Epithelial cell of proximal tubule (primary cell): ENCODE measurements around the gene PLCB1. TPM values are rescaled to one million over a fixed set of nuclear protein-coding genes. Genes with fewer than 3 reads are reported as not detected.

ENCODE experiments used
- DNase-seq: peaks from one replicate; pipeline ENCODE4 v3.0.0-alpha.2; 2011; ENCODE audit warnings: low read depth
- H3K4me3 ChIP-seq: 2 replicates; pipeline ENCODE4 v1.5.1; 2011; ENCODE audit warnings: low read depth, mild to moderate bottlenecking, low read length
- CTCF ChIP-seq: conservative IDR thresholded peaks from 2 replicates; pipeline ENCODE4 v1.5.1; 2012; ENCODE audit warnings: low read depth, mild to moderate bottlenecking, low read length
- total RNA-seq: library from RNA; depleted of rRNA; stranded (reverse); fragments of >200 nt; gene quantifications from 2 replicates; pipeline ENCODE4 v1.2.3, GENCODE V29; 2015

The PLCB1 gene
- total RNA-seq, 1 donor from 2014 or later, result 2.2 TPM

GRCh38 chr20:8722277-8722928 is 590.3 kb downstream of the PLCB1 start:
- DNase-seq, result peak; percentile 27
- H3K4me3 ChIP-seq, result no peak overlapping the region

GRCh38 chr20:8723296-8723695 is 591.2 kb downstream of the PLCB1 start:
- no peak for DNase-seq
- no peak for TF ChIP-seq CTCF
- H3K4me3 ChIP-seq, result no peak overlapping the region

More at GRCh38 chr20:8722277-8722928, 590.3 kb downstream of the PLCB1 start:
- peak; percentile 87 for TF ChIP-seq CTCF

GRCh38 chr20:8724884-8725283 is 592.8 kb downstream of the PLCB1 start:
- H3K4me3 ChIP-seq, result no peak overlapping the region
- no peak for TF ChIP-seq CTCF
- DNase-seq, result no peak

GRCh38 chr20:8726460-8726859 is 594.4 kb downstream of the PLCB1 start:
- no peak for TF ChIP-seq CTCF
- no peak for DNase-seq
- no peak overlapping the region for H3K4me3 ChIP-seq

GRCh38 chr20:8735014-8735413 is 602.9 kb downstream of the PLCB1 start:
- DNase-seq, result no peak
- H3K4me3 ChIP-seq, result no peak overlapping the region
- no peak for TF ChIP-seq CTCF

- no peak for DNase-seq
- TF ChIP-seq CTCF, result no peak
These were observed 603.6 kb downstream of the PLCB1 start for GRCh38 chr20:8735674-8736073.

GRCh38 chr20:8740265-8740664 is 608.2 kb downstream of the PLCB1 start:
- H3K4me3 ChIP-seq, result no peak overlapping the region
- TF ChIP-seq CTCF, result no peak
- no peak for DNase-seq

More at GRCh38 chr20:8735674-8736073, 603.6 kb downstream of the PLCB1 start:
- H3K4me3 ChIP-seq, result no peak overlapping the region
